Heart left ventricle (tissue), 16 donors: Measurements from ENCODE around the gene FMN2. TPM values are rescaled to one million over a fixed set of nuclear protein-coding genes. Genes with fewer than 3 reads are reported as not detected.

ENCODE experiments used
- ATAC-seq, 4 donors: fragments of 200-7000 bp; cut with Tn5 transposase; one replicate each; pipeline ENCODE4 v1.9.1; 2020 to 2022; ENCODE audit warnings: moderate library complexity in 4 of 4, mild to moderate bottlenecking in 3 of 4, moderate number of reproducible peaks in 1 of 4
- DNase-seq, 5 donors: peaks; one replicate each; pipeline ENCODE4 v3.0.0-alpha.2; 2020
- H3K27ac ChIP-seq, 12 donors: fragments of 200-600 bp; sonication (generic) in 4 of 12; one replicate each; pipeline versions ENCODE4 v1.5.0 to v1.8.0; 2016 to 2022; ENCODE audit warnings: mild to moderate bottlenecking in 2 of 12
- H3K27me3 ChIP-seq, 9 donors: fragments of 200-600 bp; sonication (generic) in 2 of 9; one replicate each; pipeline versions ENCODE4 v1.5.1 to v1.8.0; 2016 to 2022; ENCODE audit warnings: mild to moderate bottlenecking in 3 of 9
- H3K36me3 ChIP-seq, 9 donors: fragments of 200-600 bp; sonication (generic) in 2 of 9; one replicate each; pipeline versions ENCODE4 v1.5.0 to v1.8.0; 2018 to 2022; ENCODE audit warnings: mild to moderate bottlenecking in 2 of 9
- H3K4me1 ChIP-seq, 12 donors: fragments of 200-600 bp; sonication (generic) in 4 of 12; one replicate each; pipeline versions ENCODE4 v1.5.0 to v1.8.0; 2016 to 2022; ENCODE audit warnings: mild to moderate bottlenecking in 3 of 12
- H3K4me3 ChIP-seq, 12 donors: fragments of 200-600 bp; sonication (generic) in 4 of 12; one replicate each; pipeline versions ENCODE4 v1.5.0 to v1.8.0; 2017 to 2022; ENCODE audit warnings: mild to moderate bottlenecking in 9 of 12, moderate library complexity in 4 of 12
- H3K9me3 ChIP-seq, 12 donors: fragments of 200-600 bp; sonication (generic) in 4 of 12; one replicate each; pipeline versions ENCODE4 v1.5.0 to v1.8.0; 2016 to 2022; ENCODE audit warnings: mild to moderate bottlenecking in 1 of 12
- POLR2A ChIP-seq, 2 donors: fragments of 450-650 bp; IDR thresholded peaks; one replicate each; pipeline ENCODE4 v1.6.1; 2017; ENCODE audit warnings: antibody characterized with exemption in 2 of 2, mild to moderate bottlenecking in 2 of 2, moderate library complexity in 2 of 2
- WGBS, 4 donors: extraction: QIAGEN DNeasy Blood & Tissue Kit in 2 of 4; methylation state at CpG; one replicate each; pipeline versions ENCODE4 v1.1.5 to v1.1.7; 2013 to 2018; 5-methylcytosine and 5-hydroxymethylcytosine counted together
- intact Hi-C, 10 donors: fragments of 100-400 bp; cut with DNase I; formaldehyde crosslinking; loops; one replicate each; pipeline versions ENCODE4 v1.11.1 to v1.14.2; 2022
- polyA plus RNA-seq, 2 donors: library from polyadenylated mRNA; stranded (reverse); fragments of 200-250 nt; gene quantifications; one replicate each; pipeline ENCODE4 v1.2.3, GENCODE V29; 2013
- total RNA-seq, 9 donors: library from RNA; depleted of rRNA in 2 of 9; stranded (reverse); fragments of >200 nt in 2 of 9; fragmentation: NEBNext Ultra II Directional in 3 of 9; extraction: Animal tissue kit (Norgen Biotek cat#: 25700) in 3 of 9; gene quantifications; one replicate each; pipeline versions ENCODE4 v1.1.0 to v1.2.4, GENCODE V29; 2016 to 2023
- TF ChIP-seq, protein P1 (sequence below), 12 donors: fragments of 200-600 bp; sonication (generic) in 4 of 12; IDR thresholded peaks; one replicate each; pipeline versions ENCODE4 v1.5.0 to v1.8.0; 2018 to 2022; ENCODE audit warnings: antibody characterized with exemption in 12 of 12, mild to moderate bottlenecking in 5 of 12
- donor health status: ischemic (EF 13 %, LVEDD 7.1; RV severe dilation, severe dysfunction).
- donor health status: healthy with polysubstance abuse.
- donor health status: DM: no; HTN: yes; CAD: no.
- donor health status: DM: no; HTN: no; CAD: no.
- donor health status: ischemic (EF 25% LVEDD 6.9; RV normal size, moderate dysfunction).
- donor health status: ischemic (EF 25% LVEDD 5.7; RV mildly dilated, moderate dysfunction).
- donor health status: healthy.
- donor health status: DM: yes; HTN: yes; CAD: no.
- donor health status: ischemic (EF 35%, LVEDD 5.7; RV mildly dilated, moderate dysfunction).
- donor health status: nonischemic (EF 11% LVEDD 7.7; RV severe dilation, severe dysfunction).
- donor health status: DM: yes; HTN: yes; CAD: no.
- donor health status: PGD.
- donor health status: ischemic (EF 29% LVEDD 5.4; RV normal size, mild dysfunction).
- donor health status: nonischemic (EF 23%, LVEDD 6.1; RV moderate dilation, normal function).

FMN2 gene
- total and polyA plus RNA-seq, 11 donors: 0.11 to 1.9 (median 0.31) TPM; not detected in 8

DNA sequence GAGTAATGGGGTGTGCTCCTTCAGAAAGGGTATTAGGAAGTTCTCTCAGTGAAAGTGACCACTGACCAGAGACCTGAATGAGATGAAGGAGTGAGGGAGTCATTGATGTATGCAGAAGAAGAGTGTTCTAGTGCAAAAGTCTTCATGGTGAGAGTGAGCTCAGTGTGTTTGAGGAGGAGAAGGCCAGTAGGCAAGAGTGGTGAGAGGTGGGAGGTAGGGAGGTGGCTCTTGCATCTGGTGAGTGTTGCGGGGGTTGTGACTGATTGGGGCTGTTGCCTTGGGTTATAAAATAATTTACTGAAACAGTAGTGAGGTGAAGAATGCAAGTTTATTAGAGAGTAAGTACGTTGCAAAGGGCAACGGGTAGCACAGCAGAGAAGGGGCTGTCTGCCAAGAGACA lies 26.2 kb downstream of the FMN2 start:
- H3K36me3 ChIP-seq: no peaks in the 10 kb centered on the region
- intact Hi-C loops: no loop called here
- WGBS, 4 donors: 63 to 77% (median 72%) methylated on average over 3 of the region's 3 CpGs
- no peaks in the 10 kb centered on the region for H3K9me3 ChIP-seq
- TF ChIP-seq, protein P1, sequence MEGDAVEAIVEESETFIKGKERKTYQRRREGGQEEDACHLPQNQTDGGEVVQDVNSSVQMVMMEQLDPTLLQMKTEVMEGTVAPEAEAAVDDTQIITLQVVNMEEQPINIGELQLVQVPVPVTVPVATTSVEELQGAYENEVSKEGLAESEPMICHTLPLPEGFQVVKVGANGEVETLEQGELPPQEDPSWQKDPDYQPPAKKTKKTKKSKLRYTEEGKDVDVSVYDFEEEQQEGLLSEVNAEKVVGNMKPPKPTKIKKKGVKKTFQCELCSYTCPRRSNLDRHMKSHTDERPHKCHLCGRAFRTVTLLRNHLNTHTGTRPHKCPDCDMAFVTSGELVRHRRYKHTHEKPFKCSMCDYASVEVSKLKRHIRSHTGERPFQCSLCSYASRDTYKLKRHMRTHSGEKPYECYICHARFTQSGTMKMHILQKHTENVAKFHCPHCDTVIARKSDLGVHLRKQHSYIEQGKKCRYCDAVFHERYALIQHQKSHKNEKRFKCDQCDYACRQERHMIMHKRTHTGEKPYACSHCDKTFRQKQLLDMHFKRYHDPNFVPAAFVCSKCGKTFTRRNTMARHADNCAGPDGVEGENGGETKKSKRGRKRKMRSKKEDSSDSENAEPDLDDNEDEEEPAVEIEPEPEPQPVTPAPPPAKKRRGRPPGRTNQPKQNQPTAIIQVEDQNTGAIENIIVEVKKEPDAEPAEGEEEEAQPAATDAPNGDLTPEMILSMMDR (IDR thresholded peaks at IDR 0.05): no peak
- TF ChIP-seq POLR2A (IDR thresholded peaks at IDR 0.05): no peak
- no peak overlapping the region for H3K27ac ChIP-seq
- H3K4me1 ChIP-seq: no peaks in the 10 kb centered on the region
- peaks cover 0 to 6% (median 0%) of the 10 kb centered on the region in 9 donors for H3K27me3 ChIP-seq
- ATAC-seq: no peak
- no peak for DNase-seq
- H3K4me3 ChIP-seq: no peak overlapping the region

DNA sequence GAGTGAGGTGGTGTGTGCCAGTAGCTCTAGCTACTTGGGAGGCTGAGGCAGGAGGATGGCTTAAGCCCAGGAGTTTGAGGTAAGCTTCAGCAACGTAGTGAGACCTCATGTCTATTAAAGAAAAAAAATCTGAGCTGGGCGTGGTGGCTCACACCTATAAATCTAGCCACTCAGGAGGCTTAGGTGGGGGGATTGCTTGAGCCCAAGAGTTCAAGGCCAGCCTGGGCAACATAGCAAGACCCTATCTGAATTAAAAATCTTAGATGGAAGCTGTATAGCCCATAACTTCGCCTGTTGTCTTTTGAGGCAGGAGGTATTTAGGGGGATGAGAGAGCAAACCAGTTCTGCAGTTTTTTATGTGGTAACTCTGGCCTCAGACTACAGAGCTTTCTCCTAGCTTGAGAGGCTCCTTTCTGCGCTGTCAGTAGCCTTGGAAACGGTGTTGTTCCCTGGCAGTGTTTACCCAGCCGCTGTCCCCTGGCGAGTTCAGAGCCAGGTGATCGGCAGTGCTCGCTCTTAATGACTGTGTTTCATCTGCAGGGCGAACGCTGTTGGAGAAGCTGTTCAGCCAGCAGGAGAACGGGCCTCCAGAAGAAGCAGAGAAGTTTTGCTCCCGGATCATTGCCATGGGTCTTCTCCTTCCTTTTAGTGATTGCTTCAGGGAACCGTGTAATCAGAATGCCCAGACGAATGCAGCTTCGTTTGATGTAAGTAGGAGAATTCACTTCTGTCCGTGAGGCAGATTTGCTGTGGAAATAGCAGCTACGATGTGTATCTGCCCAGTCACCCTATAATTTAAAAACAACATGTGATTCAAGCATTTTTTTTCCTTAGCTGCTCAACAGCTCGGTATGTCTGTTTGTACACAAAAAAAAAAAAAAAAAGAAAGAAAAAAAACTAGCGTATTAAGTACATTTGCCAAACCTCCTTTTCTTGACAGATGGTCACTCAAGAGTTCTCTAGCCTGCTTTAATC lies 31.2 kb downstream of the FMN2 start:
- Histone ChIP-seq H3K36me3 (no peaks in the 10 kb centered on the region), H3K9me3 (no peaks in the 10 kb centered on the region), H3K4me3 (no peak overlapping the region), H3K27me3 (no peaks in the 10 kb centered on the region), H3K4me1 (no peaks in the 10 kb centered on the region), H3K27ac (peak overlapping the region in 1 of 12 donors; percentile 55)
- intact Hi-C loops: no loop called here
- WGBS, 4 donors: 57 to 69% (median 67%) methylated on average over 20 of the region's 20 CpGs
- DNase-seq (no peak), ATAC-seq (no peak)
- TF ChIP-seq, protein P1 (IDR thresholded peaks at IDR 0.05): no peak
- no peak for TF ChIP-seq POLR2A (IDR thresholded peaks at IDR 0.05)

DNA sequence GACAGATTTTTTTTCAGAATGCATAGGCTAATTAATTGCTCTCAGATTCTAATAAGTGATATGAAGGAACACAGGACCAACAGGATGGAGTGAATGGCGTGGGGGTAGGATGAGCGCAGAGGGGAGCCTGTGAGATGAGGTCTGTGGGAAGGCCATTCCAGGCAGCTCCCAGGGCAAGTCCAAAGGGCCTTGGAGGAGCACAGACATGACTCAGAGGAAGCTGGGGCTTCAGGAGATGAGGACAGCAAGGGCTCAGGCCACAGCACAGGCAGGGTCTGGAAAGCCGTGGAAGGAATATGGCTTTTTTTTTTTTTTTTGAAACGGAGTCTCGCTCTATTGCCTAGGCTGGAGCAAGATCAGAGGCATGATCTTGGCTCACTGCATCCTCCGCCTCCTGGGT lies 35.1 kb downstream of the FMN2 start:
- Histone ChIP-seq H3K9me3 (no peaks in the 10 kb centered on the region), H3K27ac (no peak overlapping the region), H3K36me3 (no peaks in the 10 kb centered on the region), H3K27me3 (peaks cover 0 to 8% (median 0%) of the 10 kb centered on the region in 9 donors), H3K4me1 (no peaks in the 10 kb centered on the region), H3K4me3 (no peak overlapping the region)
- intact Hi-C loops: no loop called here
- DNase-seq: no peak
- WGBS, 4 donors: 81 to 94% (median 88%) methylated on average over 6 of the region's 6 CpGs
- TF ChIP-seq, protein P1 (IDR thresholded peaks at IDR 0.05): no peak
- no peak for TF ChIP-seq POLR2A (IDR thresholded peaks at IDR 0.05)
- no peak for ATAC-seq

DNA sequence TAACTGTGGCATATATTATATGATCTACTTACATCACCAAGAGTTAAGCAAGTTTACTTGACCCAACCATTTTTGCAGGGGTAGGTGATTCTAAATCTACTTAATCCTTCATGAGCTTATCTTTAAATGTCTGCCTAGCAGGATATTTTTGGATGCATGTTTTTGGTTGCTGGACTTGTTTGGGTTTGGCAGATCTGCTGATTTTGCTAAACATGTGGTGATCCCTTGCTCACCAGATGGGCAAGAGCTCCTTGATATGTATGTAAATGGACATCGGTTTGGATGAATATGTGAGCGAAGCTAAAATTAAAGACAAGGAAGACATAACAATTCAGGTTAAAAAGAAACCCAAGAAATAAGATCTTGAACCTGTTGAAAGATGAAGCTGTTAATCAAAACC lies 36.7 kb downstream of the FMN2 start:
- intact Hi-C loops: no loop called here
- no peaks in the 10 kb centered on the region for H3K9me3 ChIP-seq
- no peak overlapping the region for H3K4me3 ChIP-seq
- DNase-seq: no peak
- ATAC-seq: no peak
- H3K4me1 ChIP-seq: no peaks in the 10 kb centered on the region
- TF ChIP-seq, protein P1 (IDR thresholded peaks at IDR 0.05): no peak
- no peak for TF ChIP-seq POLR2A (IDR thresholded peaks at IDR 0.05)
- peaks cover 0 to 8% (median 0%) of the 10 kb centered on the region in 9 donors for H3K27me3 ChIP-seq
- WGBS, 4 donors: 92 to 98% (median 95%) methylated on average over 2 of the region's 2 CpGs
- H3K27ac ChIP-seq: no peak overlapping the region
- H3K36me3 ChIP-seq: no peaks in the 10 kb centered on the region
